Neuronal stem cell (in vitro differentiated cells): ENCODE data around the gene FBXO36.
A peak's percentile ranks its signal among the peaks of the same experiment; 100 is the strongest.

Source experiments
- DNase-seq: peaks from one replicate; pipeline ENCODE4 v3.0.0-alpha.2; 2013; ENCODE audit warnings: low spot score
- H2AFZ ChIP-seq: one replicate; pipeline ENCODE4 v1.6.1; 2013; ENCODE audit warnings: mild to moderate bottlenecking, low read length, inconsistent platforms
- H2AK5ac ChIP-seq: 2 replicates; pipeline ENCODE4 v1.6.1; 2013; ENCODE audit warnings: low read depth, mild to moderate bottlenecking, inconsistent platforms, low read length, moderate library complexity, mixed read lengths
- H2BK120ac ChIP-seq: 2 replicates; pipeline ENCODE4 v1.6.1; 2013; ENCODE audit warnings: low read depth, mild to moderate bottlenecking, inconsistent platforms, low read length, moderate library complexity, mixed read lengths
- H2BK12ac ChIP-seq: one replicate; pipeline ENCODE4 v1.6.1; 2013; ENCODE audit warnings: low read length, inconsistent platforms
- H2BK15ac ChIP-seq: 2 replicates; pipeline ENCODE4 v1.6.1; 2013; ENCODE audit warnings: mild to moderate bottlenecking, low read length, inconsistent platforms, mixed read lengths
- H2BK5ac ChIP-seq: one replicate; pipeline ENCODE4 v1.6.1; 2013; ENCODE audit warnings: inconsistent platforms, mild to moderate bottlenecking, low read length, moderate library complexity
- H3K14ac ChIP-seq: one replicate; pipeline ENCODE4 v1.6.1; 2013; ENCODE audit warnings: low read length, inconsistent platforms
- H3K18ac ChIP-seq: 2 replicates; pipeline ENCODE4 v1.6.1; 2013; ENCODE audit warnings: low read length, inconsistent platforms
- H3K23ac ChIP-seq: 2 replicates; pipeline ENCODE4 v1.6.1; 2013; ENCODE audit warnings: low read depth, mild to moderate bottlenecking, mixed read lengths, low read length, inconsistent platforms; ENCODE audit not compliant: poor library complexity
- H3K27ac ChIP-seq: replicated peaks from 3 replicates; pipeline ENCODE4 v1.5.1; 2013; ENCODE audit warnings: low read length, inconsistent platforms
- H3K27me3 ChIP-seq, 3 experiments: 2 replicates each; pipeline ENCODE4 v1.6.1; 2013; ENCODE audit warnings: low read length in 3 of 3, mild to moderate bottlenecking in 2 of 3, inconsistent platforms in 1 of 3, low read depth in 1 of 3, mixed read lengths in 1 of 3, moderate library complexity in 1 of 3; ENCODE audit not compliant: control insufficient read depth in 3 of 3, insufficient read depth in 3 of 3
- H3K36me3 ChIP-seq, 2 donors: replicated peaks in 1 of 2; 2 replicates each; pipeline ENCODE4 v1.6.1; 2013; ENCODE audit warnings: low read length in 2 of 2; ENCODE audit not compliant: control insufficient read depth in 2 of 2, insufficient read depth in 2 of 2
- H3K4ac ChIP-seq: 2 replicates; pipeline ENCODE4 v1.6.1; 2013; ENCODE audit warnings: inconsistent platforms, mild to moderate bottlenecking, low read length, moderate library complexity
- H3K4me1 ChIP-seq, 2 donors: 1 replicate in 1 of 2; 2 replicates in 1 of 2; pipeline ENCODE4 v1.6.1; 2013; ENCODE audit warnings: low read length in 2 of 2, low read depth in 1 of 2; ENCODE audit not compliant: control insufficient read depth in 2 of 2, insufficient read depth in 1 of 2
- H3K4me2 ChIP-seq: one replicate; pipeline ENCODE4 v1.6.1; 2013; ENCODE audit warnings: mild to moderate bottlenecking, low read length, inconsistent platforms; ENCODE audit not compliant: insufficient read depth, poor library complexity, severe bottlenecking
- H3K4me3 ChIP-seq, 2 donors: 2 replicates each; pipeline ENCODE4 v1.5.1; 2013; ENCODE audit warnings: low read length in 2 of 2, mild to moderate bottlenecking in 2 of 2, inconsistent platforms in 1 of 2, moderate library complexity in 1 of 2
- H3K79me1 ChIP-seq: one replicate; pipeline ENCODE4 v1.6.1; 2013; ENCODE audit warnings: low read depth, mild to moderate bottlenecking, inconsistent platforms, low read length, moderate library complexity
- H3K9ac ChIP-seq: one replicate; pipeline ENCODE4 v1.6.1; 2013; ENCODE audit warnings: mild to moderate bottlenecking, low read depth, low read length, inconsistent platforms; ENCODE audit not compliant: poor library complexity
- H3K9me3 ChIP-seq, 2 donors: replicated peaks in 1 of 2; 2 replicates each; pipeline versions ENCODE3 to v1.6.1; 2013; ENCODE audit warnings: low read length in 2 of 2, mild to moderate bottlenecking in 2 of 2, inconsistent platforms in 1 of 2, low read depth in 1 of 2, mixed read lengths in 1 of 2, moderate library complexity in 1 of 2; ENCODE audit not compliant: control insufficient read depth in 2 of 2, insufficient read depth in 1 of 2
- H4K8ac ChIP-seq: one replicate; pipeline ENCODE4 v1.6.1; 2013; ENCODE audit warnings: low read depth, mild to moderate bottlenecking, inconsistent platforms, low read length, moderate library complexity
- H4K91ac ChIP-seq: one replicate; pipeline ENCODE4 v1.6.1; 2013; ENCODE audit warnings: low read length, low read depth, mild to moderate bottlenecking, inconsistent platforms; ENCODE audit not compliant: poor library complexity
- WGBS, 2 donors: extraction: QIAGEN DNeasy Blood & Tissue Kit; methylation state at CpG; one replicate each; pipeline ENCODE4 v1.1.7; 2013; ENCODE audit warnings: missing lambda C conversion rate in 2 of 2, mixed read lengths in 1 of 2; ENCODE audit not compliant: insufficient read length in 2 of 2, insufficient replicate concordance in 1 of 2; ENCODE audit errors: extremely low coverage in 2 of 2; 5-methylcytosine and 5-hydroxymethylcytosine counted together

FBXO36 gene

GRCh38 chr2:229901819-229902218, 20.5 kb upstream of the FBXO36 start:
- no peak overlapping the region for H3K23ac ChIP-seq
- H3K4me1 ChIP-seq: peaks cover 0 to 3% of the 10 kb centered on the region in 2 donors
- H3K36me3 ChIP-seq: peaks cover 0 to 64% of the 10 kb centered on the region in 2 donors
- H3K18ac ChIP-seq: no peak overlapping the region
- H2AFZ ChIP-seq: no peak overlapping the region
- no peak overlapping the region for H3K4me3 ChIP-seq
- H3K9ac ChIP-seq: no peak overlapping the region
- no peaks in the 10 kb centered on the region for H3K27me3 ChIP-seq
- H3K4ac ChIP-seq: no peak overlapping the region
- peaks cover 3% of the 10 kb centered on the region for H3K79me1 ChIP-seq
- H3K27ac ChIP-seq: no peak overlapping the region
- no peak overlapping the region for H2BK120ac ChIP-seq
- no CpG with 5 or more reads among the region's 3 CpGs for WGBS, 2 donors
- no peak overlapping the region for H2AK5ac ChIP-seq
- no peak overlapping the region for H2BK5ac ChIP-seq
- no peak overlapping the region for H3K14ac ChIP-seq
- no peak for DNase-seq
- no peak overlapping the region for H2BK15ac ChIP-seq
- H2BK12ac ChIP-seq: no peak overlapping the region
- H4K8ac ChIP-seq: no peak overlapping the region
- H3K4me2 ChIP-seq: no peak overlapping the region
- H3K9me3 ChIP-seq: no peaks in the 10 kb centered on the region
- no peak overlapping the region for H4K91ac ChIP-seq

DNA sequence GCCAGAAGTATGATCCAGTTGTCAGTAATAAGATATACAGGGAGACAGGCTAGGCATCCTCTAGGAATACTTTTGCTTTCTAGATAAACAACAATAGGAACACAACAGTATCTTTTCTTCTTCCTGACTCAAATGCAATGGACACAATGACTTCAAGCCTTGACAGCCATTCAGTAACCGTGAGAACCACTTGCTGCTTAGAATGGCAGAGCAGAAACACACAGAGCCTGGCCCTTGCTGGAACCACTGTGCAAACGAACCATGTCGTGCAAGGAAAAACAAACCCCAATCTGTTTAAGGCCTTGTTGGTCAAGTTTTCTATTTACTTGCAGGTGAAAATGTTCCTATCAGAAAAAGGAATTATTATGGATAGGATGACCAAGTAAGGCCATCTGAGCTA, 19.3 kb upstream of the FBXO36 start:
- Histone ChIP-seq H2AFZ (no peak overlapping the region), H3K18ac (no peak overlapping the region), H2BK5ac (no peak overlapping the region), H3K9me3 (no peaks in the 10 kb centered on the region), H3K4me1 (peaks cover 0 to 3% of the 10 kb centered on the region in 2 donors), H3K14ac (no peak overlapping the region), H3K4ac (no peak overlapping the region), H2BK15ac (no peak overlapping the region), H2BK12ac (no peak overlapping the region), H3K27me3 (no peaks in the 10 kb centered on the region), H2AK5ac (no peak overlapping the region), H3K27ac (peak overlapping the region; percentile 9), H3K79me1 (peaks cover 3% of the 10 kb centered on the region), H3K9ac (no peak overlapping the region), H4K8ac (no peak overlapping the region), H3K23ac (no peak overlapping the region), H3K36me3 (peaks cover 0 to 75% of the 10 kb centered on the region in 2 donors), H3K4me3 (no peak overlapping the region), H2BK120ac (no peak overlapping the region), H4K91ac (no peak overlapping the region), H3K4me2 (no peak overlapping the region)
- no CpG with 5 or more reads among the region's 3 CpGs for WGBS, 2 donors
- no peak for DNase-seq

DNA sequence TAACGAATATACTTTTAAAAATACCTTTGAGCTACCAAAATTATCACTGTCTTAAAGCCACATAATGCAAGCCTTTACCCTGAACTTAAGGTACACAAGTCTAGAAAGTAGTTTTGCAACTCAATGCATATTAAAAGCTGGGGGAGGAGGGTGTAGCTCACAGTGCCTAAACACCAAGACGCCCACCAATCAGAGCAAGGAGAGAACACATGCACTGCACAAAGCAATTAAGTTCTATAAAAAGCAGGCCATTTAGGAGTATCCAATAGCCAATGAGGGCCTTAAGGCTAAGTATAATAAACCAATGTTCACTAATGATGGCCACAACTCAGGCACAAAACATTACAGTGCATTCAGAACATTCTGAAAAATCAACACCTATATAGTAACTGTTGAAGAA, 16.7 kb upstream of the FBXO36 start:
- peaks cover 0 to 73% of the 10 kb centered on the region in 2 donors for H3K36me3 ChIP-seq
- no CpG with 5 or more reads among the region's 2 CpGs for WGBS, 2 donors

DNA sequence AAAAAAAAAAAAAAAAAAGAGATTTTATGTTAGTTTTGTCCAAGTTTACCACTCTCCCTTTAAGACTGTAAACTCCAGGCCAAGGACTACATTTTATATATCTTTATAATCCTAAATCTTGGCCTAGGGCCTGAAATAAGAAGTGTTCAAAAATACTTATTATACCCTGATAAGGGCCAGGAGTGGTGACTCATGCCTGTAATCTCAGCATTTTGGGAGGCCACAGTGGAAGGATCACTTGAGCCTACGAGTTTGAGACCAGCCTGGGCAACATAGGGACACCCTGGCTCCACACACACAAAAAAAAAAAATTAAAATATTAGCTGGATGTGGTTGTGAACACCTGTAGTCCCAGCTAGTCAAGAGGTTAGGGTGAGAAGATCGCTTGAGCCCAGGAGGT, 13.2 kb upstream of the FBXO36 start:
- no peak overlapping the region for H2BK12ac ChIP-seq
- no peak overlapping the region for H2AFZ ChIP-seq
- H2BK5ac ChIP-seq: no peak overlapping the region
- no peak overlapping the region for H3K23ac ChIP-seq
- no peak for DNase-seq
- peaks cover 0 to 55% of the 10 kb centered on the region in 2 donors for H3K36me3 ChIP-seq
- H4K91ac ChIP-seq: no peak overlapping the region
- H2AK5ac ChIP-seq: no peak overlapping the region
- no peak overlapping the region for H4K8ac ChIP-seq
- H3K4me1 ChIP-seq: peaks cover 1 to 3% of the 10 kb centered on the region in 2 donors
- H3K18ac ChIP-seq: no peak overlapping the region
- H3K9me3 ChIP-seq: no peaks in the 10 kb centered on the region
- no peak overlapping the region for H3K27ac ChIP-seq
- no peaks in the 10 kb centered on the region for H3K27me3 ChIP-seq
- no peak overlapping the region for H3K14ac ChIP-seq
- H3K9ac ChIP-seq: no peak overlapping the region
- H3K4ac ChIP-seq: no peak overlapping the region
- H3K4me3 ChIP-seq: no peak overlapping the region
- no peak overlapping the region for H3K4me2 ChIP-seq
- no CpG with 5 or more reads among the region's 2 CpGs for WGBS, 2 donors
- no peak overlapping the region for H2BK15ac ChIP-seq
- no peak overlapping the region for H2BK120ac ChIP-seq
- H3K79me1 ChIP-seq: peaks cover 4% of the 10 kb centered on the region

More for the DNA sequence above, 16.7 kb upstream of the FBXO36 start:
- Histone ChIP-seq H3K14ac (no peak overlapping the region), H4K91ac (no peak overlapping the region), H3K4me2 (no peak overlapping the region), H2AFZ (no peak overlapping the region), H2AK5ac (no peak overlapping the region), H3K27me3 (no peaks in the 10 kb centered on the region), H3K9me3 (no peaks in the 10 kb centered on the region), H2BK15ac (no peak overlapping the region), H3K18ac (no peak overlapping the region), H2BK120ac (no peak overlapping the region), H3K27ac (no peak overlapping the region), H3K4me1 (peaks cover 0 to 3% of the 10 kb centered on the region in 2 donors), H3K4ac (no peak overlapping the region), H3K79me1 (peaks cover 4% of the 10 kb centered on the region), H4K8ac (no peak overlapping the region), H2BK5ac (no peak overlapping the region), H3K23ac (no peak overlapping the region), H3K4me3 (no peak overlapping the region), H2BK12ac (no peak overlapping the region), H3K9ac (no peak overlapping the region)
- DNase-seq: no peak
